ENCODE measurements around the gene PDE4D.

DNA sequence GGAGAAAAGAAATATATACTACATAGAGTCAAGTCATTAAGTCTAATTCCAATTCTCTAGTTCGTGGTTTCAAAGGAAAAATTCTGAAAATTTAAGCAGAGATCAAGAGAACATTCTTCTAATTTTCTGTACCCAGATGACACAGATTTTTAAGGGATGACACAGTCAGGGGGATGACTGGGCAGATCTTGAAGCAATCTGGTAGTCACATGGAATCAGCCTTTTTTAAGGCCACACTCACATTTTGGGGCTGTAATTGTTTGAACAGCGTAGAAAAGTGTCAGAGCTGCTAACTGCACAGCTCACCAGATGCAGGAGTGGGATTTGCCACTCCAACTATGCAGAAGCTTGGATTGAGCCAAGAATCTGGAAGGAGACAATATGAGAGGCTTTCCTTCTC, 20.4 kb downstream of the PDE4D start:
- TF ChIP-seq, protein P1, sequence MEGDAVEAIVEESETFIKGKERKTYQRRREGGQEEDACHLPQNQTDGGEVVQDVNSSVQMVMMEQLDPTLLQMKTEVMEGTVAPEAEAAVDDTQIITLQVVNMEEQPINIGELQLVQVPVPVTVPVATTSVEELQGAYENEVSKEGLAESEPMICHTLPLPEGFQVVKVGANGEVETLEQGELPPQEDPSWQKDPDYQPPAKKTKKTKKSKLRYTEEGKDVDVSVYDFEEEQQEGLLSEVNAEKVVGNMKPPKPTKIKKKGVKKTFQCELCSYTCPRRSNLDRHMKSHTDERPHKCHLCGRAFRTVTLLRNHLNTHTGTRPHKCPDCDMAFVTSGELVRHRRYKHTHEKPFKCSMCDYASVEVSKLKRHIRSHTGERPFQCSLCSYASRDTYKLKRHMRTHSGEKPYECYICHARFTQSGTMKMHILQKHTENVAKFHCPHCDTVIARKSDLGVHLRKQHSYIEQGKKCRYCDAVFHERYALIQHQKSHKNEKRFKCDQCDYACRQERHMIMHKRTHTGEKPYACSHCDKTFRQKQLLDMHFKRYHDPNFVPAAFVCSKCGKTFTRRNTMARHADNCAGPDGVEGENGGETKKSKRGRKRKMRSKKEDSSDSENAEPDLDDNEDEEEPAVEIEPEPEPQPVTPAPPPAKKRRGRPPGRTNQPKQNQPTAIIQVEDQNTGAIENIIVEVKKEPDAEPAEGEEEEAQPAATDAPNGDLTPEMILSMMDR (conservative IDR thresholded peaks at IDR 0.05; ENCODE audit: low read depth, low read length) = no peak
- no peak for TF ChIP-seq EZH2 (IDR thresholded peaks at IDR 0.05; ENCODE audit: borderline replicate concordance, low read depth, low read length, poor library complexity, severe bottlenecking)
